ENCODE measurements around the gene PARK7.

PARK7 gene

DNA sequence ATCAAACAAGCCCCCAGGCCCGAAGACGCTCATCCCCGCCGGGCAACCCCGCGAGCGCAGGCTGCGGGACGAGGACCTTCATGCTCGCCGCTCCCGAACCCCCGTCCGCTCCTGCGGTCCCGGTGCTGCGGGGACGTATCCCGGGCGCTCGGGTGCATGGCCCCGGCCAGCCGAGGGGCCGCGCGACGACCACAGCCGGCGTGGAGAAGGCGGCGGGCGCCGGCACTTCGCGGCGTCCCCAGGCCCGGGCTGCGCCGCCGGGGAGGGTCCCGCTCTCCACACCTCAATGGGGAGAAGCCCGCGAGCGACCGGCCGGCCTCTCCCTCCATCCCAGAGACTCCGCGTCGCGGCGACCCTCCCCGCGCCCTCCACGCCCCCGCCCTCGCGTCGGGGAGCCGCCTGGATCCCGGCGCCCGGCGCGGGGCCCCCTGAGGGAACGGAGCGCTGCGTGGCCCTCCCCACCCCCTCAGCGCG lies 64.2 kb downstream of the PARK7 start:
- DNase-seq, result no peak

DNA sequence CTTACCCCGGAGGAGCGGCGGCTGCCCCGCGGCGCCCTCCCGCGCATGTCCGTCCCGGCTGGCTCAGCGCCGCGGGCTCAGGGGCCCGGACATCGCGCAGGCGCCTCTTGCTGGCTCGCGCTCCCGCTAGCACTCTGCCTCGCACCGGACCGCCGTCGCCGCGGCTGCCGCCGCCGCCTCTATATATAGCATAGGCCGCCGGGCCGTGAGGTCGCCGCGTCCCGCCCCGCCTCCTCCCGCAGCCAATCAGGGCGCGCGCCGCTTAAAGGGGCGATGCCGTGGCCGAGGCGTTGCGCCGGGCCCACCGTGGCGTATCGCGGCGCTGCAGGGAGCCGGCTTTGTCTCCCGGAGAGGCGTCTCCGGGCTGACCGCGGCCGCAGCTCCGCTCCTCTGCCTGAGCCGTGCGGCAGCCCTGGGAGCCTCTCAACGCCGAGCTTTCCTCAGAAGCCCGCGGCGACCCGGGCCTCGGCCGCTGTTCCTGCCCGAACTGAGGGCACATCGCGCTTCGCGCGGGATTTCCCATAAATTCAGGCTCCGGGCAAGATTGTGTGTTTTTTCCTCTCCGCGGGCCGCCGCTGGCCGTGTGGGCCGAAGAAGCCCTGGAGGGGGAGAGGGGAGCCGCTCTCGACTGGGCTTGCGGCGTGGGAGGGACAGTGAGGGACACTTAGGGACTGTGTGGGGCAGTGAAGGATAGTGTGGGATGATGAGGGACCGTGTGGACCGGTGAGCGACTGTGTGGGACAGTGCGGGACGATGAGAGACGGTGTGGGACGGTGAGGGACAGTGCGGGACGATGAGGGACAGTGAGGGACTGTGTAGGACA lies 64.9 kb downstream of the PARK7 start, which contains the start of gene ERRFI1:
ERRFI1 (minus strand) TSS at position 157 of the 823 bp plus-strand sequence. CDS start 10,690 bp downstream, outside the sequence.
- DNase-seq, result peak; percentile 91

DNA sequence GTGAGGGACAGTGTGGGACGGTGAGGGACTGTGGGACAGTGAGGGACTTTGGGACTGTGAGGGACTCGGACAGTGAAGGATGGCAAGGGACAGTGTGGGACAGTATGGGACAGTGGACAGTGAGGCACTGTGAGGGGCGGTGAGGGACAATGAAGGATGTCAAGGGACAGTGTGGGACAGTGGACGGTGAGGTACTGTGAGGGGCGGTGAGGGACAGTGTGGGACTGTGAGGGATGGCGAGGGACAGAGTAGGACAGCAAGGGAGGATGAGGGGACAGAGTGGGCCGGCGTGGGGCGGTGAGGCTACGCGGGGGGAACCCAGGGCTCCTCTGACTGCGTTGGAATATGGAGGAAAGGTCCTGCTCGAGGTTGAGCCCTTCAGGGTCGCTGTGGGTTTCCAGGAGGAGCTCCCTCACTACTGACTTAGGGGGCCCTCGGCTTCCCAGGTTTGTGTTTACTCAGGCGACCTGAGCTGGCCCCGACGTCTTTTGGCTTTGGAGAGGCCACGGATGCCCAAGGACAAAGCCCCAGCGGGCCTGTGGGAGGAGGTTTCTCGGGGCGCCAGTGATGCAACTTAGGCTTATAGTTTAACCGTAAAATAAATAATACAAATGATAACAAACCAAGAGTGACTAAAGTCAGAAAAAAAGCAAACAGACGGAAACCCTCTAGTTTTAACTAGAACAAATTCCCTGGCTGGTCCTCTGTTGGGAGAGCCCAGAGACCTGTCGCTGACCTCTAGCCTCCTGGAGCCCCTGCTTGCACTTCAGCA lies 65.7 kb downstream of the PARK7 start:
- no peak for DNase-seq

DNA sequence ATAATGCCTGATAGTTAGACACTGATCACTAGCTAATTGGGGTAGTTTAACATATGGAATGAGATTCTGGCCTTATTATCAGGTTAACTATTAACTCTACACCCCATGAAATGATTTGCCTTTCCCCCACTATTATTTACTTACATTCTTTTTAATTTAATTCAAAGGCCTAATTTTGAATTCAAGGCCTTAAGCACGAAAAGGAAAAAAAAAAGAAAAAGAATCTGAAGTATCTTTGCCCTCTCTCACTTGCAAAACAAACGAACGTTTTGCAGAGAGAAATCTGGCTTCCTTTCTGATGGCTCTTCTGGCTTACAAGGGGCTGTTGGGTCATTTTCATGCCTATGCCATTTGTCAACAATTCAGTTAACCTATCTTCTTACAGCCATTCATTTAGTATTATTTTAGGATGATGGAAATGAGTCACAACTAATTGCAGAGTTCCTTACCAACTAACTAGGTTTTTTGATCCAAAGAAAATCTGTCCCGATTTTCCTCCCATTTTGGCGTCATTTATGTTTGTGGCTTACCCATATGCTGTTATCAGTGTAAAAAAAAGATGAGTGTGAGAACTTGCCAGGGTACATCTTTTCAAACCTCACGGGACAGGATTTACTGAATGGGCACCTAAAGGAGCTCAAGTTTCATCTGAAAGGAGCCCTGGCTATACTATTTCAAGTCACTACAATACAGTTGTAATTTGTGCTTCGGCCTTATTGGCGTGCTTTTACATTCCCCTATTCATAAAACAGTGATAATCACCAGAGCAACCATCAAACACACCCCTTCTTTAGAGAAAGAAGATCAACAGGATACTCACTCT lies 66.4 kb downstream of the PARK7 start:
- DNase-seq, result no peak

DNA sequence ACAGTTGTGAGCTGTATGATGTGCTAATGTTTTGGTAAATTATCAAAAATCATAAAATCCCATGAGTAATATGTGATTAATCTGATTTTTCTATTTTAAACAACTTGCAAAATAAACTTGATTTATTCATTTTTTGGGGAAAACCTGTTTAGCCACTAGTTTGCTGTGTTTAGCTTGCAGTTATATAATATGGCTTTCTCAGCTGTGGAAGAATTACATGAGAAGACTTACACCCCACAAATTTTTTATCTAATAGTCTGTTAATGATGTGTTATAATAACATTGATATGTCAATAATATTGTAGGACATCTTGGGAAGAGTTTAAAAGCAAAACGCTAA lies 67.0 kb downstream of the PARK7 start:
- no peak for DNase-seq

DNA sequence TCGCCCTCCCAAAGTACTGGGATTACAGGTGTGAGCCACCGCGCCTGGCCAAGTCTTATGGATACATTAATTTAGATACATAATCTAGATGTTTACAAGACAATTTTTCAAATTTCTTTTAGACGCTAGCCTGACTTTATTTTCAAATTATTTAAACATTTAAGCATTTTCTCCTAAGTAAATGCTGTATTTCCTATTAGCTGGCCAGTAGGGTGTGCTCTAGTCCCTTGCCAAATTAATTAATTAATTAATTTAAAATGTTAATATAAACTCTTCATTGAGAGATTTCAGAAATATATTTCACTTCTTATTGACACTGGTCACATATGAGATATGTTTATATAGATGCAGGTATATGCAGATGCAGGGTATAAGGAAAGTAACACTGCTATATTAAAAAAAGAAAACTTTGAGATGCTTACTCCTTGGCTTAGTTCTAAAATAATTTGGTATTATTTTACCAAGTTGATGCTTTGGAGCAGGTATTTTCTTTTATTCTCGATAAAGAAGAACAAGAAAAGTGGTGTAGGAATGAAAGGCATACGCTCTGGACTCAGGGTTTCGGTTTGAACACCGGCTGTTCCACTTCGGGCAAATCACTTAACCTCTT lies 69.8 kb downstream of the PARK7 start:
- DNase-seq, result peak; percentile 21

DNA sequence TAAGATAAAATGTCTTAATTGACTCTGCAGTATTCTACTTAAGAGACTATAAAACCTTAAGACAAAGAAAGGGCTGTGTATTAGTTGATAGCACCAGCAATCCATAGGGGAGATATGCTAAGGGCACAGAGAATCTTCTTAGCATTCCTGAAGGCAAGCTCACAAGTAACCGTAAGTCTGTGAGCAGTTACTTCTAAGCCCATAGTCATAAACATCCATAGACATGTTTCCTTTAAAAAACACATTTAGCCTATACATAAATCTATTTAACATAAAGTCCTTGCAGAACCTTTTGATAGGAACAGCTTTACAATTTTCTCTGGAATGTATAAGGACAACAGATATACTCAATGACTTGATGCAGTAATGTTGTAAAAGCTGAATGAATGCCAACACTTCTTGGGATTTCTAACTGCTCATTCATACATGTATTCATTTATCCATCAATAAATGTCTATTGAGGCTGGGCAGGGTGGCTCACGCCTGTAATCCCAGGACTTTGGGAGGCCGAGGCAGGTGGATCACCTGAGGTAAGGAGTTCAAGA lies 70.9 kb downstream of the PARK7 start:
- no peak for DNase-seq

DNA sequence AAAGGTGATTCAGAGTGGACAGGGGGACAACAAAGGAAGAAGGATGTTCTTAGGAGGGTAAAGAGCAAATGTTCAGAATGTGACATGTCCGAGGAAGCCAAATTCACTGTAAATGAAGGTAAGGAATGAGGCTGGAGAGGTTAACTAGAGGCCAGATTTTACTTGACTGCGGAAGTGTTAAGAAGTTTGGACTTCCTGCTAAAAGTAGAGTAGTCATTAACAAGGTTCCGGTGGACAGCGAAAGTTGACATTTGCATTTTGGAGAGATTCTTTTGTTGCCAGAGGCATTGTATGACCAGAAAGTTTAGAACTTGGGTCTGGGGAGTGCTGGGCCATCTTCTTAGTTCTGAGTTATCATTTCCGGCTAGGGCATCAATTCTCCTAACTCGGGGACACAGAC lies 71.8 kb downstream of the PARK7 start:
- no peak for DNase-seq
